Limb (tissue), 2 donors: Measurements from ENCODE around the gene ISLR.
"Not testable (repeated sequence)": the region's sequence is repeated elsewhere in the genome, so short reads cannot be mapped to it uniquely, and the experiment has no call there.

Source experiments
- DNase-seq, 2 donors: peaks; one replicate each; pipeline ENCODE4 v3.0.0-alpha.2; 2016; ENCODE audit errors: extremely low spot score in 2 of 2

ISLR gene

GRCh38 chr15:74136814-74137536 lies 36.5 kb upstream of the ISLR start:
- peak; percentile 27 to 59 for DNase-seq

- peak in 1 of 2 donors; percentile 7 for DNase-seq
Observed at GRCh38 chr15:74137537-74137894, 36.0 kb upstream of the ISLR start.

GRCh38 chr15:74138642-74139041 lies 34.9 kb upstream of the ISLR start:
- DNase-seq: no peak

- DNase-seq: no peak
Observed at GRCh38 chr15:74141591-74141990, 31.9 kb upstream of the ISLR start.

GRCh38 chr15:74144153-74144775 lies 29.2 kb upstream of the ISLR start:
- no peak for DNase-seq

GRCh38 chr15:74146277-74146800 lies 27.2 kb upstream of the ISLR start:
- no peak for DNase-seq

- no peak for DNase-seq
Observed at GRCh38 chr15:74147051-74147450, 26.5 kb upstream of the ISLR start.

GRCh38 chr15:74155766-74156417 lies 17.6 kb upstream of the ISLR start:
- DNase-seq: no peak

GRCh38 chr15:74156678-74157411 lies 16.7 kb upstream of the ISLR start:
- peak; percentile 59 to 72 for DNase-seq

GRCh38 chr15:74157868-74158827 lies 15.4 kb upstream of the ISLR start:
- DNase-seq: no peak

- DNase-seq: no peak
Observed at GRCh38 chr15:74158855-74159650, 14.5 kb upstream of the ISLR start.

- DNase-seq: no peak
Observed at GRCh38 chr15:74159773-74160172, 13.7 kb upstream of the ISLR start.

- DNase-seq: not testable (repeated sequence)
Observed at GRCh38 chr15:74160390-74160789, 13.1 kb upstream of the ISLR start.

GRCh38 chr15:74162195-74162536 lies 11.3 kb upstream of the ISLR start:
- DNase-seq: not testable (repeated sequence)

- no peak for DNase-seq
Observed at GRCh38 chr15:74165461-74165860, 8.0 kb upstream of the ISLR start.

- DNase-seq: no peak
Observed at GRCh38 chr15:74167891-74168331, 5.6 kb upstream of the ISLR start.

GRCh38 chr15:74168711-74169126 lies 4.8 kb upstream of the ISLR start:
- DNase-seq: no peak

- DNase-seq: no peak
Observed at GRCh38 chr15:74170071-74170844, 3.3 kb upstream of the ISLR start.
